Lower lobe of right lung (tissue), 2 donors: Measurements from ENCODE around the gene NUP210. TPM values are rescaled to one million over a fixed set of nuclear protein-coding genes. Genes with fewer than 3 reads are reported as not detected.
"Not testable (repeated sequence)": the region's sequence is repeated elsewhere in the genome, so short reads cannot be mapped to it uniquely, and the experiment has no call there.

Experiments used
- ATAC-seq, 2 donors: fragments of 200-7000 bp; cut with Tn5 transposase; one replicate each; pipeline ENCODE4 v1.9.1; 2020 to 2022; ENCODE audit warnings: mild to moderate bottlenecking in 2 of 2, moderate library complexity in 2 of 2
- DNase-seq: peaks from one replicate; pipeline ENCODE4 v3.0.0-alpha.2; 2020
- H3K27ac ChIP-seq: fragments of 200-600 bp; one replicate; pipeline ENCODE4 v1.8.0; 2022
- H3K27me3 ChIP-seq: fragments of 200-600 bp; one replicate; pipeline ENCODE4 v1.8.0; 2022; ENCODE audit warnings: low read depth
- H3K36me3 ChIP-seq: fragments of 200-600 bp; one replicate; pipeline ENCODE4 v1.8.0; 2022; ENCODE audit warnings: mild to moderate bottlenecking
- H3K4me1 ChIP-seq: fragments of 200-600 bp; one replicate; pipeline ENCODE4 v1.8.0; 2022
- H3K4me3 ChIP-seq: fragments of 200-600 bp; one replicate; pipeline ENCODE4 v1.8.0; 2022; ENCODE audit warnings: mild to moderate bottlenecking
- H3K9me3 ChIP-seq: fragments of 200-600 bp; one replicate; pipeline ENCODE4 v1.8.0; 2022
- intact Hi-C: fragments of 100-400 bp; cut with DNase I; formaldehyde crosslinking; loops from one replicate; pipeline ENCODE4 v1.11.0; 2022
- total RNA-seq: library from RNA; stranded (reverse); fragmentation: NEBNext Ultra II Directional; extraction: Animal tissue kit (Norgen Biotek cat#: 25700); gene quantifications from one replicate; pipeline ENCODE4 v1.2.1, GENCODE V29; 2021
- TF ChIP-seq, protein P1 (sequence below): fragments of 200-600 bp; IDR thresholded peaks from one replicate; pipeline ENCODE4 v1.8.0; 2022; ENCODE audit warnings: antibody characterized with exemption, mild to moderate bottlenecking
- donor health status: DM: no; HTN: yes; CAD: no; lungs with severe emphysema.

NUP210 gene
- total RNA-seq, 1 donor from 2014 or later: 22.2 TPM

DNA sequence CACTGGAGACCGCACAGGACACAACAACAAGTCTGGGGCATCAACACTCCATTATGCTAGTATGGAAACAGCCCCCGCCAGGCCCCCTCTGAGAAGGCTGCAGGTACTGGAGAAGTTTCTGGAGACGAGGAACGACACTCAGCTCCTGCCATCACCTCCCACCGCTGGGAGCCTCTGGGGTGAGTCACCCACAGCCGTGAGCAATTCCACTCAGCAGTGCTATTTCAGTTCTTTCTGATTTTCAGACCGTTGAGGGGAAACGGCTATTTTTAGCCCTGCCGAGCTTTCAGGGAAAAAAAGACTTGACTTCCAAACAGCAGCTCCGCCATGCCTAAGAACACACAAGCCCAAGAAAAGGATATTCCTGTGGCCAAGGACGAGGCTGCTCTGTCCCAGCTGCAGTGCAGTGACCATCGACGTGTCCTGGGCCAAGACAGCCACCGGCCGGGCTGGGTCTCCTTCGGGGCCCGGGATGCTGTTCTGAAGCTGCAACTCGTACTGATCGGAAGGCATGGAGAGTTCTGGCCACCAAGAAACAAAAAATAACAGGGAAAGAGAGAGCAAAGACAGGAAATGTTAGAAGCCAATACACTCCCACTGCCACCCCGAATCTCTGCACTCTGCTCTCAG is 40.8 kb downstream of the NUP210 start:
- no peak overlapping the region for H3K27ac ChIP-seq
- H3K9me3 ChIP-seq: no peaks in the 10 kb centered on the region
- peaks cover 42% of the 10 kb centered on the region for H3K36me3 ChIP-seq
- TF ChIP-seq, protein P1, sequence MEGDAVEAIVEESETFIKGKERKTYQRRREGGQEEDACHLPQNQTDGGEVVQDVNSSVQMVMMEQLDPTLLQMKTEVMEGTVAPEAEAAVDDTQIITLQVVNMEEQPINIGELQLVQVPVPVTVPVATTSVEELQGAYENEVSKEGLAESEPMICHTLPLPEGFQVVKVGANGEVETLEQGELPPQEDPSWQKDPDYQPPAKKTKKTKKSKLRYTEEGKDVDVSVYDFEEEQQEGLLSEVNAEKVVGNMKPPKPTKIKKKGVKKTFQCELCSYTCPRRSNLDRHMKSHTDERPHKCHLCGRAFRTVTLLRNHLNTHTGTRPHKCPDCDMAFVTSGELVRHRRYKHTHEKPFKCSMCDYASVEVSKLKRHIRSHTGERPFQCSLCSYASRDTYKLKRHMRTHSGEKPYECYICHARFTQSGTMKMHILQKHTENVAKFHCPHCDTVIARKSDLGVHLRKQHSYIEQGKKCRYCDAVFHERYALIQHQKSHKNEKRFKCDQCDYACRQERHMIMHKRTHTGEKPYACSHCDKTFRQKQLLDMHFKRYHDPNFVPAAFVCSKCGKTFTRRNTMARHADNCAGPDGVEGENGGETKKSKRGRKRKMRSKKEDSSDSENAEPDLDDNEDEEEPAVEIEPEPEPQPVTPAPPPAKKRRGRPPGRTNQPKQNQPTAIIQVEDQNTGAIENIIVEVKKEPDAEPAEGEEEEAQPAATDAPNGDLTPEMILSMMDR: no peak
- H3K27me3 ChIP-seq: no peaks in the 10 kb centered on the region
- ATAC-seq: no peak
- intact Hi-C loops: no loop called here
- H3K4me3 ChIP-seq: no peak overlapping the region
- no peaks in the 10 kb centered on the region for H3K4me1 ChIP-seq
- DNase-seq: no peak

- no peak overlapping the region for H3K27ac ChIP-seq
- H3K4me3 ChIP-seq: no peak overlapping the region
- no peaks in the 10 kb centered on the region for H3K27me3 ChIP-seq
- DNase-seq (no peak), ATAC-seq (no peak)
- H3K4me1 ChIP-seq: no peaks in the 10 kb centered on the region
- peaks cover 46% of the 10 kb centered on the region for H3K36me3 ChIP-seq
- H3K9me3 ChIP-seq: no peaks in the 10 kb centered on the region
- TF ChIP-seq, protein P1: no peak
- intact Hi-C loops: no loop called here
Measured at GRCh38 chr3:13378155-13378554, 42.0 kb downstream of the NUP210 start.

DNA sequence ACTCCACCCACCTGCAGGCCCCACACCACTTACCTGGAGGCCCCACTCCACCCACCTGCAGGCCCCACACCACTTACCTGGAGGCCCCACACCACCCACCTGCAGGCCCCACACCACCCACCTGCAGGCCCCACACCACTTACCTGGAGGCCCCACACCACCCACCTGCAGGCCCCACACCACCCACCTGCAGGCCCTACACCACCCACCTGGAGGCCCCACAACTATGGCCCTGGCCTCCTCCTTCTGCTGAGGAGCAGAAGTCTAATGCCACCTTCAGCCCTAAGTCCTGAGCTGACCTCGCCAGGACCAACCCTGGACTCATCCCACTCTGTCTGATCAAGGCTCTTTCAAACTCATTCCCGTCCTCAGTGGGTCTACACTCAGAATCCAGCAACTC is 42.4 kb downstream of the NUP210 start:
- intact Hi-C loops, H3K4me3 ChIP-seq, DNase-seq, H3K9me3 ChIP-seq, H3K4me1 ChIP-seq, ATAC-seq, H3K27me3 ChIP-seq, H3K27ac ChIP-seq: not testable (repeated sequence)
- H3K36me3 ChIP-seq: peaks cover 50% of the 10 kb centered on the region

DNA sequence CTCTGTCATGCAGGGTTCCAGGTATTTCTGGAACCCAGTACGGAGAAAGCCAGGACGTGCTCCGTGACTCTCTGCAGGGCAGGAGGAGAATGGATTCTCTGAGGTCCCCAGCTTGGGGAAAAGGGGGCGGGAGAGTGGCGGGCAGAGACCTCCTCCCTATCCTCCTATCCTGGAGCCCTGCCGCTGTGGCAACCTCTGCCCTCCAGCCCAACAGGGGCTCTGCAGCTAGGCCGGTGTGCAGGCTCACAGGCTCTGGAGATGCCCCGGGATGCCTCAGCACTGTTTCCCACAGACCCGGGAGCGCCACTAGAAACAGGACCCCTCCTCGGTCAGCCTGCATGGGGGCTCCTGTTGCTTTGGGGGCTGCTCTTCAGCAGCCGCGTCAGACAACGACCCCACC is 43.1 kb downstream of the NUP210 start:
- Histone ChIP-seq H3K9me3 (no peaks in the 10 kb centered on the region), H3K36me3 (peaks cover 54% of the 10 kb centered on the region), H3K4me1 (no peaks in the 10 kb centered on the region), H3K4me3 (no peak overlapping the region), H3K27ac (no peak overlapping the region), H3K27me3 (no peaks in the 10 kb centered on the region)
- DNase-seq (no peak), ATAC-seq (no peak)
- intact Hi-C loops: no loop called here
- TF ChIP-seq, protein P1: no peak

- Histone ChIP-seq H3K9me3 (no peaks in the 10 kb centered on the region), H3K4me3 (no peak overlapping the region), H3K36me3 (peaks cover 60% of the 10 kb centered on the region), H3K27ac (no peak overlapping the region), H3K27me3 (no peaks in the 10 kb centered on the region), H3K4me1 (no peaks in the 10 kb centered on the region)
- ATAC-seq (no peak), DNase-seq (no peak)
- TF ChIP-seq, protein P1: no peak
- intact Hi-C loops: no loop called here
Measured at GRCh38 chr3:13376091-13376490, 44.0 kb downstream of the NUP210 start.

- H3K27me3 ChIP-seq: no peaks in the 10 kb centered on the region
- no peak overlapping the region for H3K4me3 ChIP-seq
- no peak overlapping the region for H3K27ac ChIP-seq
- no peaks in the 10 kb centered on the region for H3K4me1 ChIP-seq
- TF ChIP-seq, protein P1: no peak
- DNase-seq (no peak), ATAC-seq (no peak)
- intact Hi-C loops: no loop called here
- H3K36me3 ChIP-seq: peaks cover 67% of the 10 kb centered on the region
- no peaks in the 10 kb centered on the region for H3K9me3 ChIP-seq
Measured at GRCh38 chr3:13375464-13375863, 44.7 kb downstream of the NUP210 start.
